Astrocyte (in vitro differentiated cells and primary cell): ENCODE results near the gene MLH1.

Experiments
- CTCF ChIP-seq: IDR thresholded peaks from 2 replicates; pipeline ENCODE4 v1.5.1; 2011; ENCODE audit warnings: low read depth, mild to moderate bottlenecking, inconsistent platforms, low read length, moderate library complexity; ENCODE audit not compliant: insufficient read depth
- EZH2 ChIP-seq: IDR thresholded peaks from 2 replicates; pipeline ENCODE4 v1.6.1; 2012; ENCODE audit warnings: mild to moderate bottlenecking, low read length, inconsistent platforms; ENCODE audit not compliant: insufficient read depth

- no peak for TF ChIP-seq CTCF
- TF ChIP-seq EZH2: no peak
These were observed 61.1 kb downstream of the MLH1 start for GRCh38 chr3:37054370-37054769.
